GM12864 (cell line): ENCODE measurements around the gene NOX3.

ENCODE experiments used
- DNase-seq: peaks from one replicate; pipeline ENCODE4 v3.0.0-alpha.2; 2011; ENCODE audit warnings: low read depth
- H3K4me3 ChIP-seq: 2 replicates; pipeline ENCODE4 v1.5.1; 2011; ENCODE audit warnings: mild to moderate bottlenecking, low read depth, low read length, control low read depth
- CTCF ChIP-seq: IDR thresholded peaks from 2 replicates; pipeline ENCODE4 v1.5.1; 2011; ENCODE audit warnings: low read depth, mild to moderate bottlenecking, moderate library complexity, low read length, control low read depth, inconsistent platforms; ENCODE audit errors: missing control alignments

Gene NOX3

GRCh38 chr6:155399745-155400653, 55.6 kb downstream of the NOX3 start:
- no peak overlapping the region for H3K4me3 ChIP-seq
- TF ChIP-seq CTCF, result no peak

DNA sequence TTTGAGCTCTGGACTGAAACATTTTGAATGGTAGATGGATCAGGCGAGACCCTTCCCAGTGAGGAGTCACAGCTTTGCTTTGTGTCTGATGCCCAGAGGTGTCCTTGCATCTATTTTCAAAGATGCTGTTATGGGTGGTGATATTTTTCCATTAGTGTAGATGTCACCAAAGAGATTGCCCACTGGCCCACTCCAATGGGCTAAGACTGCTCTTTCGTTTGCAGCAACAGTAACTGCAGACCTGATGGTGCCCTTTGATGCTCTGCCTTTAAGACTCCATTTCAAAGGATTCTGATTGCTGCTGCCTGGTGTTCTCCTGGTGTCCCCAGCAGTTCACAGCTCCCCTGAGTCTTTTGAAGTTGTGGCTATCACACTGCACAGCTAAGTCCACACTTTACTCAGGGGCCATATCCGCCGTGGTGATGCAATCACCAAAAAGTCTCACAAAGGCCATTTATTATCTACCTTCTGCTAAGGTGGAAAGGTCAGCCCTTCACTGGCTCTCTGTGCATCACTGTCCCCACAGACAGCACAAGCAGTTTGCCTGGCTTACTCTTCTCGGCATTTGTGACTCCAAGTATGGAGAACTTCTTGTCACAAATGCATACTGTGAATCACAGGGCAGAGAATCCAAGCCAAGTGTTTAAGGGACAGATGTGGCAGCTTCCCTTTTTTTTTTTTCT, 56.4 kb downstream of the NOX3 start:
- H3K4me3 ChIP-seq, result no peak overlapping the region
- DNase-seq, result no peak
- no peak for TF ChIP-seq CTCF

More at GRCh38 chr6:155399745-155400653, 55.6 kb downstream of the NOX3 start:
- DNase-seq, result no peak

GRCh38 chr6:155398701-155399061, 57.0 kb downstream of the NOX3 start:
- no peak for TF ChIP-seq CTCF
- DNase-seq, result no peak
- H3K4me3 ChIP-seq, result no peak overlapping the region

DNA sequence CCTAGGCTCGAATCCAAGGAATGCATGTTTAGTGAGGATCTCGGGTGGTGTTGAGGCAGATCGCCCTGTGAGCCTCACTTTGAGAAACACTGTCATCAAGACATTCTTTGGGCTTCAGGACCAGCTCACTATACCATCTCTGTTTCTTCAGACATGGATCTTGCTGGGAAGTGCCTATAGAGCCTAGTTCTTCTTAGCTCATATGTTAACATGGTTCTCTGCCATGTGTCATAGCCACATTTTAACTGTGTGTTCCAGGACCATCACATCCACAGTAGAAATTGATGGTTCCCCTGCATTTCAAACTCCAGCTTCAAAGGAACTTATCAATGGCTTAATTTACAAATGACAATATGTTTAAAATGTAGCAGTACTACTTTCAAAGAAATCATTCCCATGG, 57.4 kb downstream of the NOX3 start:
- no peak for TF ChIP-seq CTCF
- DNase-seq, result no peak
- H3K4me3 ChIP-seq, result no peak overlapping the region

GRCh38 chr6:155397172-155397705, 58.4 kb downstream of the NOX3 start:
- TF ChIP-seq CTCF, result no peak
- DNase-seq, result no peak
- H3K4me3 ChIP-seq, result no peak overlapping the region

DNA sequence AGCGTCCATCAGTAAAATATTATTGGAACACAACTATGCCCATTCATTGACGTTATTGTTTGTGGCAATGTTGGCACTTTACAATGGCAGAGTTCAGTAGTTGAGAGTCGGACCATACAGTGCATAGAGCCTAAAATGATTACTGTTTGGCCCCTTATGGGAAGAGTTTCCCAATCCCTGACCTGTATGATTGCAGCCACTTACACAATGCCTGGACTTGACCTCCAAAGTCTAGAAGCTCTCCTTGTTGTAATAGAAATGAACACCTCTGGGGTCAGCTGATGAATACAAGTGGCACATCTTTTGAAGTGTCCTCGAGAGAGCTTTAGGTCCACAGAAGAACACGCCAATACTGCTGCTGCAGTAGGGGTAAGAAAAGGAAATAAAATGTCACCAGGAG, 59.0 kb downstream of the NOX3 start:
- H3K4me3 ChIP-seq, result no peak overlapping the region
- no peak for DNase-seq
- no peak for TF ChIP-seq CTCF
